ENCODE data around the gene CIROP.

CIROP gene

GRCh38 chr14:23089498-23090253, 15.1 kb downstream of the CIROP start:
- no peak for TF ChIP-seq ZFX (IDR thresholded peaks at IDR 0.05)
- TF ChIP-seq CTCF (conservative IDR thresholded peaks at IDR 0.05), result no peak
- peak overlapping the region; percentile 52 for H3K27ac ChIP-seq

- TF ChIP-seq CTCF (conservative IDR thresholded peaks at IDR 0.05), result no peak
- no peak for TF ChIP-seq ZFX (IDR thresholded peaks at IDR 0.05)
- no peak overlapping the region for H3K27ac ChIP-seq
These were observed 18.2 kb downstream of the CIROP start for GRCh38 chr14:23086565-23086964.

- no peak overlapping the region for H3K27ac ChIP-seq
- TF ChIP-seq CTCF (conservative IDR thresholded peaks at IDR 0.05) (no peak), ZFX (IDR thresholded peaks at IDR 0.05) (no peak)
These were observed 19.3 kb downstream of the CIROP start for GRCh38 chr14:23085458-23085857.

- H3K27ac ChIP-seq, result no peak overlapping the region
- TF ChIP-seq CTCF (conservative IDR thresholded peaks at IDR 0.05), result no peak
- no peak for TF ChIP-seq ZFX (IDR thresholded peaks at IDR 0.05)
These were observed 24.3 kb downstream of the CIROP start for GRCh38 chr14:23080474-23080873.

GRCh38 chr14:23079716-23080115, 25.1 kb downstream of the CIROP start:
- no peak overlapping the region for H3K27ac ChIP-seq
- TF ChIP-seq ZFX (IDR thresholded peaks at IDR 0.05), result no peak
- no peak for TF ChIP-seq CTCF (conservative IDR thresholded peaks at IDR 0.05)

- no peak for TF ChIP-seq ZFX (IDR thresholded peaks at IDR 0.05)
- no peak for TF ChIP-seq CTCF (conservative IDR thresholded peaks at IDR 0.05)
- no peak overlapping the region for H3K27ac ChIP-seq
These were observed 26.1 kb downstream of the CIROP start for GRCh38 chr14:23078692-23079116.

GRCh38 chr14:23077962-23078361, 26.8 kb downstream of the CIROP start:
- no peak overlapping the region for H3K27ac ChIP-seq
- TF ChIP-seq ZFX (IDR thresholded peaks at IDR 0.05), result no peak
